Right renal pelvis (tissue), 4 donors: ENCODE measurements around the gene FANCD2OS. TPM values are rescaled to one million over a fixed set of nuclear protein-coding genes. Genes with fewer than 3 reads are reported as not detected.
"Not testable (repeated sequence)": the region's sequence is repeated elsewhere in the genome, so short reads cannot be mapped to it uniquely, and the experiment has no call there.

Experiments
- DNase-seq, 4 donors: peaks; one replicate each; pipeline ENCODE4 v3.0.0-alpha.2; 2013; ENCODE audit warnings: low read depth in 4 of 4, low spot score in 3 of 4, missing footprints in 1 of 4
- polyA plus RNA-seq, 4 donors: library from polyadenylated mRNA; unstranded; fragments of 120-200 nt; gene quantifications; one replicate each; pipeline ENCODE4 v1.2.1, GENCODE V29; 2013; ENCODE audit not compliant: insufficient read length in 4 of 4

The FANCD2OS gene
- polyA plus RNA-seq, 4 donors = 0.13 to 1.2 (median 0.51) TPM; not detected in 1

GRCh38 chr3:10099041-10099440, 9.0 kb downstream of the FANCD2OS start:
- no peak for DNase-seq

- DNase-seq = no peak
These were observed 14.4 kb downstream of the FANCD2OS start for GRCh38 chr3:10093678-10094077.

- not testable (repeated sequence) for DNase-seq
These were observed 16.7 kb downstream of the FANCD2OS start for GRCh38 chr3:10091387-10091786.

GRCh38 chr3:10090774-10091173, 17.3 kb downstream of the FANCD2OS start:
- not testable (repeated sequence) for DNase-seq

GRCh38 chr3:10090179-10090578, 17.9 kb downstream of the FANCD2OS start:
- no peak for DNase-seq

- no peak for DNase-seq
These were observed 19.8 kb downstream of the FANCD2OS start for GRCh38 chr3:10088256-10088655.

GRCh38 chr3:10085738-10086137, 22.3 kb downstream of the FANCD2OS start:
- no peak for DNase-seq

GRCh38 chr3:10081871-10082270, 26.2 kb downstream of the FANCD2OS start:
- DNase-seq = no peak

- no peak for DNase-seq
These were observed 33.4 kb downstream of the FANCD2OS start for GRCh38 chr3:10074666-10075065.

GRCh38 chr3:10070077-10070476, 38.0 kb downstream of the FANCD2OS start:
- DNase-seq = not testable (repeated sequence)

GRCh38 chr3:10055097-10055496, 53.0 kb downstream of the FANCD2OS start:
- DNase-seq = no peak

Other genes with a start within 250 kb of the FANCD2OS start
- gene CIDEC, start 228.0 kb downstream of the FANCD2OS start, polyA plus RNA-seq = under 1 TPM in 1 of 4 donors, not detected in 3; 0.09 TPM
- gene JAGN1, start 217.6 kb downstream of the FANCD2OS start, polyA plus RNA-seq = 10 to 100 TPM; 47.9 to 50.0 (median 49.4) TPM
- 10 to 100 TPM; 11.0 to 15.2 (median 11.8) TPM for gene IL17RE, start 205.4 kb downstream of the FANCD2OS start, polyA plus RNA-seq
- 10 to 100 TPM; 33.2 to 43.9 (median 40.1) TPM for gene IL17RC, start 191.2 kb downstream of the FANCD2OS start, polyA plus RNA-seq
- gene CRELD1, start 174.4 kb downstream of the FANCD2OS start, polyA plus RNA-seq = 10 to 100 TPM; 53.9 to 62.1 (median 58.8) TPM
- 1 to 10 TPM; 3.8 to 4.5 (median 4.1) TPM for gene PRRT3, start 155.8 kb downstream of the FANCD2OS start, polyA plus RNA-seq
- 10 to 100 TPM; 89.6 to 93.6 (median 91.8) TPM for gene EMC3, start 121.4 kb downstream of the FANCD2OS start, polyA plus RNA-seq
- gene FANCD2, start 81.8 kb downstream of the FANCD2OS start, polyA plus RNA-seq = 10 to 100 TPM; 14.4 to 19.3 (median 17.2) TPM
- 100 to 1,000 TPM; 204 to 221 (median 219) TPM for gene BRK1, start 7.4 kb upstream of the FANCD2OS start, polyA plus RNA-seq
- gene VHL, start 33.5 kb upstream of the FANCD2OS start, polyA plus RNA-seq = 10 to 100 TPM; 72.0 to 87.6 (median 83.1) TPM
- gene IRAK2, start 56.7 kb upstream of the FANCD2OS start, polyA plus RNA-seq = 1 to 10 TPM in 1 of 4 donors, under 1 TPM in 3; 0.65 to 1.1 (median 0.88) TPM
- 10 to 100 TPM; 33.9 to 34.8 (median 34.1) TPM for gene TATDN2, start 140.2 kb upstream of the FANCD2OS start, polyA plus RNA-seq
- gene GHRL, start 184.7 kb upstream of the FANCD2OS start, polyA plus RNA-seq = 1 to 10 TPM; 2.9 to 4.3 (median 3.5) TPM
- 100 to 1,000 TPM; 110 to 127 (median 118) TPM for gene SEC13, start 212.9 kb upstream of the FANCD2OS start, polyA plus RNA-seq